SHP77 treated with DMSO at 0.1 percent for 48 hours (cell line): Measurements from ENCODE around the gene FLOT2.
A peak's percentile ranks its signal among the peaks of the same experiment; 100 is the strongest.
"Not testable (repeated sequence)": the region's sequence is repeated elsewhere in the genome, so short reads cannot be mapped to it uniquely, and the experiment has no call there.

ENCODE experiments used
- DNase-seq: peaks from one replicate; lab custom pipeline; 2025; lab: John Stamatoyannopoulos, UW

Gene FLOT2

GRCh38 chr17:28843816-28844148 is 53.8 kb downstream of the FLOT2 start:
- no peak for DNase-seq

GRCh38 chr17:28842282-28843012 is 55.1 kb downstream of the FLOT2 start, which contains the start of gene FAM222B:
Gene FAM222B, minus strand, starts transcription at chr17:28842790. Its CDS starts 76,123 bp downstream, at chr17:28766667.
- DNase-seq = peak; percentile 70

GRCh38 chr17:28841901-28842281 is 55.6 kb downstream of the FLOT2 start:
- DNase-seq = no peak

- DNase-seq = no peak
Observed at GRCh38 chr17:28839221-28839620, 58.3 kb downstream of the FLOT2 start.

GRCh38 chr17:28836541-28836940 is 61.0 kb downstream of the FLOT2 start:
- not testable (repeated sequence) for DNase-seq

- DNase-seq = no peak
Observed at GRCh38 chr17:28834420-28834819, 63.1 kb downstream of the FLOT2 start.
